ENCODE measurements around the gene B4GALT6.

The B4GALT6 gene

DNA sequence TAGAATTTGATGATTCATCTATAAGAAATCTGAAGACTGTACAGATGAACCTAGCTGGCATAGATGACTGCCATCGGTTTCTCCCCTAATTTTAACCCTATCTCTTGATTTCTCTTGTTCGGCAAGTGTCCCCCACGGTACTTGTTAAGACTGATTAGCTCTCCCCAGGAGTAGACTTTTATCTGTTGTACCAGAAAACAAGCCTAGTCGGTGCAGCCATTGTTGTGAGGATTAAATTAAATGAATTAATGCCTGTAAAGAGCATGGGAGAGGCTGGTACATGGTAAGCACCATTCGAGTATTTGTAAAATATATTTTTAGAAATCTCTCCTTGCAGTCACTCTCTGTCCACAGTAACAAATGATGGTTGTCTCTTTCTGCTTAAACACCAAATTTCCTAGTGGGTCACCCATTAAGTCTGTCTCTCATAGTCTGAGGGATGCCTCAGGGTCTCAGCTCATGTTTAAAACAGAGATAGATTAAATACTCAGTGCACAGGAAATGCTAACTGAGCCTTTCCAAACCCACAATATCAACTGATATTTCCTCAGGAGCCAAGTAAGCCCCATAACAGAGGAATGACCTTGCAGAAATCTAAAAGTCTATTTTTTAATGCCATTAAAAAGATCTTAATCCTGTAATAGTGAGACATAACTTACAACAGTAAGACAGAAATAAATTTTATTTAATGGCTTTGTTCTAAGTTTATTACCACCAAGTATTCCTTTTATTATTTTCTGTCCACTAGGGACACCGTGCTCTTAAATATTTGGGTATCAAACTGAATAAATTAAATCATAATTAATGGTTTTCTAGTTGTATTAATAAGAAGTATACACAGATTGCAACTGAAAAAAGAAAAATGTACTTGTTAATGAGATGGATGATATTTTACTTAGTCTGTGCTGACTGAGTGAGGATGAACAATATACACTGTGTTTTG, 2.9 kb upstream of the B4GALT6 start:
- DNase-seq: no peak

DNA sequence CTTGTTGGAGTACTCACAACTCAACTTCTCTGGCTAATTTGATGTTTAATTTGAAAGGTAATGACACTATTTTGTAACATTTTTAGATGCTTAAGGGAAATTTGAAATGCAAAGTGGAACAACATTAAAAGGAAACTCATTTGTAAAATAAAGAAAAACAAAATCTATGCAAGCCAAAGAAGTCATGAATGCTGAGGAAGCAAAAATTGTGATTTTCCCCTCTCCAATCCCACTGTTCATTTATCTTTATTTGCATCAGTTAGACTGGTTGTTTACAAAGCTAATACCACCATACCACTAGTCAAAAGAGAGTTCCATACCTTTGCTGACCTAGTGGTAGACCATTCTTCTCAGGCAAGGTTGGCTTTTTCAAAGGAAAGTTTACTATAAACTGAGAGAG, 2.2 kb upstream of the B4GALT6 start:
- DNase-seq: no peak

DNA sequence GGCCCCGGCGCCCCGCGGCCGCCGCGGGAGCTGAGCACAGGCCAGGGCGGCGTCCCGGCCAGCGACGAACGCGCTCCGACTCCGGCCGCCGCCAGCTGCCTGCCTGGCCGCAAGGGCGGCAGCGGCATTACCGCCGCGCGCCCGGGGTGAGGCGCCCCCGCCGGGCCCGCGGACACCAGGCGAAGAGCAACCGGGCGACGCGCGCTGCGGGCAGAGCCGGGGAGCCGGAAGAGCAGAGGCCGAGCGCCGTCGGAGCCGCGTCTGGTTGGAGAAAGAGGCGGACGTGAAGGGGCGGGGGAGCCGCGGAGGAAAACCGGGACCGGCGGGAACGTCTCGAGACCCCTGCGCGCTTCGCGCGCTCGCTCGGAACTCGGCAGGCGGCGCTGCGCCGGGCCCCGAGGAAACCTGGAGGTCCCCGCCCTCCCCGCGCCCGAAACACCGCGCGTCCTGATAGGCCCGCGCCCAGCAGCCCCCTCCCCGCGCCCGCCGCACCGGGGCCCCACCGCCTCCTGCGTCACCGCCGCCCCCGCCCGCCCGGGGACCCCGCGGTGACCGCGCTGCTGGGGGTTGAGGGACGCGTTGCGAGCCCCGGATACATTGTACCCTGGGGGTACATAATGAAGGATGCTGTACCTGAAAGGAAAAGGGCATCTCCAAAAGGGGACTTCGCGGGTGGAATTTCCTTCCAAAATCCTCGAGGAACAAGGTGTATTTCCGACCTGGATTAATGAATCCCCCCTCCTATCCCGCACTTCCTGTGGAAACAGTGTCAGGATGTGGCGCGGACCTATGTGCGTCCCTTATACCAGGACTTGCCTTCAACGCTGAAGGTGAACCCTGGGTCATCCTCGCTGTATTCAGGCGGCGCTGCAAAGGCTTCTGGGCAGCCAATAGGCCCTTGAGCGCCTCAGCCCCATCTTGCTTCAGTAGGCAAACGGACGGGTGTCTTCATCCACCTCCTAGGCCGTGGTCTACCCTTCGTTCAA, 1.0 kb upstream of the B4GALT6 start:
- DNase-seq: peak; percentile 31 to 46

DNA sequence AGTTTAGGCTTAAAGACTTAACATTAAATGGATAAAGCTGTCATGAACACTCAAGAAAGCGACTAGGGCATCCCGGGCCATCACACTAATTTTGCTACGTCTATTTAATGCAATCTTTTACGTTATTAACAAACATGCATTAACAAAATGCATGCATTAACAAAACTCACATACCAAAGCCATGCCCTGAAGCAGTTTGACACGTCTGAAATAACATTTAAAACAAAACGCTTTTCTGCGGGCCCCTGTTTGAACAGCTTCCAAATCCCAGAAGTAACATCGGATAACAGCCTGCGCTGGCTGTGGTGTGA, 458 bp downstream of the B4GALT6 start:
- no peak for DNase-seq

DNA sequence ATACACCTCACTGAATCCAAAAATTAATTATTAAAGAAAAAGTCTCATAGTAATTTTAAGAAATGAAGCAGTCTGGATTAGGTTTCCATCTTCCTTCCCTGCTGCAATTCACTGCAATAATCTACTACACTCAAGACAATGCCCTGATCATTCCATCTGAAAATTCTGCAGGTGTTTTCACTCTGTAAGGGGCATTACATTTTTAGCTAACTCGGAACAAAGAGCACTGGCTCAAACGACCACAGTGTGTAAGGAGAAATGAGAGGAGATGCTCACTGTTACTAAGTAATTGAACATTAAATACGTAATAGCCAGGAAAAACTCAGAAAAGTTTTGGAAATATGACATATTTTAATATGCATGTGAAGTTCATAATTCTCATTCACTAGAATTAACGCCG, 1.3 kb downstream of the B4GALT6 start:
- no peak for DNase-seq

DNA sequence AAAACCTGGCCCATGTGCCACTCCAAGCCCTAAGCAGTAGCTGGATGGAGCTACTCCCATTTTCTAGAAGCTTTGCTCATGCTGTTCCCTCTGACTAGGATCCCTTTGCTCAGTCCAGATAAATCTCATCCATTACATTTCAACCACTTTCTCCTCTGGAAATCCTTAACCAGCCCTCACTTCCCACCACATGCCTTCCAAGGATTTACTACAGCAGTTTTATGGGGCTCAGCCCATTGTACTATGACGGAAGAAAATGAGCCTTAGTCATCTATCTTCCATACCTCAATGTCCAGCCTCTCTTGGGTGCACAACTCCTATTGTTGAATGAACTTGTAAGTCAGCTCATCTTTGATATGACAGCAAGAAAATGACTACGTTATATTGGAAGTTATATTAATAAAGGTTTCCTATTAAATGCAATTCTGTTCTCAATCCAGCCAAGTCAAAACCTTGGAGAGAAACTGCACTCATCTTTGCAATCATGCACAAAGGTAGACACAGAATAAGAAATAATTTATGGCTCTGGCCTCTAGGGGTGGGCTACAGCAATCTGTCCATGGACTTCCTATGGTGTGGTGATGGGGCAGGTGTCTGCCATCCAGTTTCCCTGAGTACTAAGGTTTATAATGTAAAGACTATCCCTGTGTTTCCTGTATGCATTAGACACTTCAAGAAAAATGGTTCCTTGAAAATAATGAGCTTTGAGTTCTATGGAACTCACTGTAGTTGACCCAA, 3.4 kb downstream of the B4GALT6 start:
- DNase-seq: no peak

DNA sequence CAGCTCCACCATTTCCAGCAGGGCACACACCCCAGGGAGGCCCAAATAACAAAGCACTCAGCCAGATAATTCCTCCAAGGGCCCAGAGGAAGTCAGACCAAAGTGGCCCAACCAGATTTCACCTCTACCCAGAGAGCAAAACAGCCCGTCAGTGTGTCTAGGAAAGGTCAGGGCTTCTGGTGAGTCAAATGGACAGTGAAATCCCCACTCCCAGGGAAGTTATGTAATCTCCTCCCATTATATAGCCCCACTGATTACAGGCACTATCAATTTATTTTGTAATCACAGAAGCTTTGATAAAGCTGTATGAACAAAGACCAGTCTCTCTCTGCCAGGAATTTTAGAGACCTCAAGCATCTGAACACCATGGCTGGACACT, 4.0 kb downstream of the B4GALT6 start:
- no peak for DNase-seq

DNA sequence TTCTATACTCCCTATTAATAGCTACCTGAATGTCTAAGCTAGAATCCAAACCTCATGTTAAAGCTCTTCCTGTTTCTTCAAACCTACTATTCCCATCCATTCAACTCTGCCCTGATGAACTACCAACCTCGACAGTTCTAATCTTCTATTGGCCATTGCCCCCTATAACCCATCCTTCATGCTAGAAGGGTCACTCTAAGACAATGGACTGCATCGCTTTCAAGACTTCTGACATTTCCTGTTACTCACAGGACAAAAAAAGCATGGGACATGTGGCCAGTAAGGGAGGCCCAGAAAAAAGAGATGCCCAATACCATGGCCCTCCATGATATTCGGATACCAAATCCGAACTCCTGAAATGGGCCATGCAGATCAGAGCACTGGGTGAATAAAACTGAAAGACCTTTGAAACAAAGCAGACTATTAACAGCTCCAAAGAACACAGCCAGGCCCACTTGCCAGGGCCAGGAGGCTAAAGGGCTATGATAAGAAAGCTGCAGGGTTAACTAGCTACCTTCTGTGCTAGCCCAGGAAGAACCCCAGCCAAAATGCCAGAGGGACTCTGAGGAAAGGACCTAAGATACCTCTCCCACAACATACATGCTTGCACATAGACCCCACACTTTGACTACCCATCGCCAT, 4.5 kb downstream of the B4GALT6 start:
- DNase-seq: no peak

DNA sequence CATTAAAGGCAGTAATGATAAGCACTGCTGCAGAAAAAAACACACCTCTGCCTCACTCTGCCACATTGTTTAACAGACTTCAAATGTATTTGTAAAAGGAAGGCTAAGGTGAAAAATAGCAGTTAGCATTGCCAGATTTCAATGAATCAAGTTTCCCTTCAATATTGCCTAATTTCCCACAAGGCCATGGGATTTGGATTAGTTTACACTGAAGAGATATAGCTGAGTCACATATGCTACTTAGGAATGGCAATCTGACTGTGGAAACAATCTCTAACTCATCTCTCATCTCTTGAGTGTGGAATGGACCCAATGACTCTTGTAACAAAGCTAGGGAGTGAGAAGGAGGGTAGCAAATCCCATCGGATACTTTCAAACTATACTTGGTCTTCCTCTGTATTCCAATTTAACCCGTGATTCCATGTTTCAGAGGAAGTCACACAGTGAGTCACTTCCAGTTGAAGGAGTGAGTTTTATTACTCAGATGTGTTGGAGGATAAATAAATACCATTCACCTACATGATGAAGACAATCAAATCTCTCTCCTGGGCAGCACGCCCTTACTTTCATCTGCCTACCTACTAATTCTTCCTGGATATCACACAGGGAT, 5.1 kb downstream of the B4GALT6 start:
- no peak for DNase-seq

DNA sequence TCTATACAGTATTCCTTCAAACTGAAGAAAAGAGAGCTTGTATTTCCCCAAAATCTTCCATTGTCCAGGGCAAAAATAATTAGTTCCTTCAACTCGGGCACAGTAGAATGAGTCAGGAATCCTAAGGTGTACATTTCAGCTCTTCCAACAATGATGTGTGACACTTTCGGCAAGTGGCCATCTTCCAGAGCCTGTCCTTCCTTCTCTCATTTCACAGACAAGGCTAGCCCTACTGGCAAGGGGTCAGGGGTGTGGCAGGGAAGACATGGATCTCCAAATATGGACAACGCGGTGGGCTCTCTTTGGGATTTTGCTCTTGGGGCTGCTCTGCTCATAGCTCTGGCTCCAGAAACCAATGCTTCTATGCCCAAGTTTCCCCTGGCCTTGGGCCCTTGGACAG, 6.0 kb downstream of the B4GALT6 start:
- no peak for DNase-seq

DNA sequence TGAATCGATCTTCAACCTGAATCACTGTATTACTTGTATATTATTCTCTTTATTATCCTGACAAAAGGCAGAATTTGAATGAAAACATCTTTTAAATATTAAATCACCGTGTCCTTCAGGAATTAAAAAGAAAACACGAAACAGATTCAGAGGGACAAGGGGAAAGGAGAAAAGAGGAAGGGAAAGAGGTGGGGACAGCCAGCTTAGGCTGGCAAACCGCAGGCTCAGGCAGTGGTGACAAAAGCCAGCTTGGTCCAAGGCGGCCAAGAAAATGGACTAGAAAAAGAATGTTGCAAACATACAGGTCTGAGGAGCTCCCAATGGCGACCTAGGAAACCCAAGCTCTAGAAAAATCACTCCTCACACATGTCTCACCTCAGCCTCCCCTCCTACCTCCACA, 6.8 kb downstream of the B4GALT6 start:
- no peak for DNase-seq

DNA sequence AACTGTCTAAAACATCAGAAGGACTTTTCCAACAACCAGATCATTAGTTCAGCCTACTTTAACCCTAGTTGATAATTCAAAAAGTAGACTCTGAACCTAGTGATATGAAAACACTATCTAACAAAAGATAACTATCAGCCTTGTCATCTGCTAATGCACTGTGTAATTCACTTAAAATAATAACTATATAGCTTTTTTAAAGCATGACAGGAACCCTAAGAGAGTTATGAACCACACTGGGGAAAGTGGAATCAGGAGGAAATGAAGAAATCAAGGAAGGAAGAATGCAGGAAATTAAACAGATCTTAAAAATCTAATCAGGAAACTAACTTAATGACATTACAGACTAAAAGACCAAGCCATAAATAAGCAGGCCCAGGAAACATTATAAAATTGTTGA, 9.0 kb downstream of the B4GALT6 start:
- no peak for DNase-seq

DNA sequence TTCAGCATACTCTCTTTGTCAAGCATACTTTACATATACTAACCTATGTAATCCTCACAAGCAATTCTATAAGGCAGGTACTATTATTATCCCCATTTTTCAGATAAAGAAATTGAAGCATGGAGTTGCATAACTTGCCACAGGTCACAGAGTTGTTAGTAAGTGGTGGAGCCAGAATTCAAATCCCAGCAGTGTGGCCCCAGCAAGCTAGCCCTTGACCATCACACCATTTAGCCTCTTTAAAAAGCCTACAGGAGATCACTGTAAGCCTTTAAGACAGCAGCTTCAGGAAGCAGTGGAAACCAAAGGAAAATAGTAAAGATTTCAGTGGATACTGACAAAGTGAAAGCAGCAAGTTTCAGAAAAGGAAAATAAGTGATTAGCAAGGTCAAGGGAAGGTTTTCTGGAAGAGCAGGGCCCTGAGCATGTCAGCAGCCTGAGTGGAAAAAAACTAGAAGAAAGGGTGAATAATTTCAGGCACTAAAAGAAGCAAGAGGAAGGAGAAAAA, 11.7 kb downstream of the B4GALT6 start:
- no peak for DNase-seq

DNA sequence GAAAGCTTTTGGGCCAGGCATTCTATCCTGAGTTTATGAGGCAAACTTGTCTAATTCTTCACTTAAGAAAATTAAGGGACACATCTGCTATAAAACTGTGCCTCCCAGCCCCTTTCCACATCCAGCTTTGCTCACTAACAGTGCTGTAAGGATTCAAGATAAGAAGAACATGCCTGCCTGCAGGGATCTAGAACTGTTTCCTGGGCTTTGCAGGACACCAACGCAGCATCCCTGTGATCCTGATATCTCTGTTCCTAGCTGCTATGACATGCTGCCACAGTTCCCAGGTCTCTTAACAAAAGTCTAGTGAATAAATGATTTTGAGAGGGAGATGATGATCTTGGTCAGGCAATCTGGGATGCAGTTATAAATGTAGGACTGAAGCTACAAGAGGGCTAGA, 12.4 kb downstream of the B4GALT6 start:
- DNase-seq: no peak

DNA sequence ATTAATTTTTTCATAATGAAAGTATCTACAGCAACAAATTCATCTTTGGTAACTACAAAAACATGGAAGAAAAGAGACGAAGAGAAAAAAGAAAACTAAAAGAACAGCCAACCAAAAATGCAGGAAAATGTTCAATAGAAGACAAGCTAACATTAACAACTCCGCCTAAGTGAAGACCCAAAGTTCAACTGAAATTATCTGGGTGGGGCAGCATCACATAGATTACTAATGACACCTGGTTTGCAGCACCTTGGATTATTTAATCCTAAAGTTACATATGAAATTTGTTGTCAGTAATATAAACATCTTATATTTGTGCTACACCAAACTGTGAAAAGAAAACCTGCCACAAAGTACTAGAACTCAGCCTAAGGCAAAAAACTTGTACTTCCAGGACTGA, 14.8 kb downstream of the B4GALT6 start:
- DNase-seq: no peak

DNA sequence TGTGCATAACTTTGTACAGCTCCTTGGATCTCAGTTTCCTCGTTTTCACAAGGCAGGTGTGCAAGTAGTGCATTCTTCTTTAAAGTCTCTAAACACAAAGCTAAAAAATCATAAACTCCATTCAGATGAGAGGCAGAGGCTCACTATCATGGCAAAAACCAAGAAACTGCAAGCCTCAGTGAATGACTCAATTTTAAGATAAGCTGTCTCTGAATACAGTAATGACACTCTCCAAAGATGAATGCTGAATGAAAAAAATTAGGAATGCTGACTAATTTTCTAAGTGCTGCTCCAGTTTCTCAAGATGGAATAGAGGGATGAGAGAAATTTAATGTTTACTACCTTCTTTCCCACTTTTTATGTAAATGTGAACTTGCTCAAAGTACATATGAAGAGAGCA, 17.2 kb downstream of the B4GALT6 start:
- DNase-seq: no peak

DNA sequence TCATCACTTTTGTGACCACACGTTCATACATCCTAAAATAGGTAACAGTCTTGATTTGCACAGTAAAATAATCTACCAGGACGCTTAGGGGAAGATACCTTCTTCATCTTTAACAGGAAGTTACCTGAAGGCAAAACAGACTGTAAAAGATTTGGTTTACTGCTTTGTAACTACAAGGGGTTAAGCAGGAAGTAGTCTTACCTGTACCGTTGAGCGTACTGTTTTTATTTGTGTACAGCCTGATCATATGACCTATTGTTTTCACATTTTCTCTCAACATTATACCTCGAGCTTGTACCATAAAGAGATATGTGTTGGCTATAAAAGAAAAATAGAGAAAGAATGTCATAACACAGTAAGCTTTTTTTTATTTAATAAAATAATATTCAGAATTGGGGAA, 18.3 kb downstream of the B4GALT6 start:
- no peak for DNase-seq

DNA sequence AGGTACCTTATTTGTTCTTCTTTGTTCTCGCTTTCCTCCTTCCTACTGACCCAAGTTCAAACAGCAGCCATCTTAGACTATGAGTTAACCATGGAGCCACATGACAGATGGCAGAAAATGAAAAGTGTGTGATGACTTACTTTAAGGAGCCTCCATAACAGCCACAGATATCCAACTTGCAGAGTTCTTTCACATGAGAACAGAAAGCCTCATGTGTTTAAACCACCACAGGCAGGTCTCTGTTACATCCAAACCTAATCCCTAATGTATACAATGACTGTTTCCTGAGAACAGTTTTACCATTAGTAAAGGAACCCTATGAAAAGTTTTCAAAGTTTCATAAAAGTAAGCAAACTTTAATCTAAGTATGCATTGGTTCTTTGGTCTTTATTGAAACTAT, 20.3 kb downstream of the B4GALT6 start:
- DNase-seq: no peak

DNA sequence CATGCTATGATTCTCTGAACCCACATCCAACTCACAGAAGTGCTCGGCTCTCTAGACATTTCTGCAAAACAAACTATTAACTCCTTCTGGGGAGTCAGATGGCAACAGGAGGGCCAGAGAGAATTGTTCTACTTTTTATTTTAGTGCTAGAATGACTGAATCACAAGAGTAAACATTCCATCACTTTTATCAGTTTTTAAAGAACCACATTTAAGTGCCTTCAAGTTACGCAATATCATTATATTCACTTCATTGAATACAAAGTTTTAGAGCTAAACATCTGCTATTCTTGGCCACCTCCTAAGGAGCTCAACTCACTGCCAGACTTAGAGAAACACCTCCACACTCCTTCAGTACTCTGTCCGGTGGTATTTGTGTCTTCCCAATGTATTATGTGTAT, 22.4 kb downstream of the B4GALT6 start:
- no peak for DNase-seq

DNA sequence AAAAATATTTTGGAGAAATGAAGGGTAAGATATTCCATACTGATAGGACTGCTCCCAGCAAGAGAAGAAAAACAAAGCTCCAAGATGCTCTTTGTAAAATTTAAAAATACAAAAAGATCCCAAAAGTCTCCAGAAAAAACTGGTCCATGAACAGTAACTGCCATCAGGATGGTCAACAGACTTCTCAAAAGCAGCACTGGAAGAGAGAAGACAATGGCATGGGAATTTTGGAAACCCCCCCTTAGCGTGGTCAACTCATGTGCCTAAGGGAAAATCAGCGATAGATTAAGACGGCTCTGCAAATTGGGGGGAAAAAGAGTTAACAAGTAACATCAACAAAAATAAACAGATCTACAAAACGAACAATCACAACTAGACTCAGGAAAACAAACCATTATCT, 23.6 kb downstream of the B4GALT6 start:
- DNase-seq: no peak

DNA sequence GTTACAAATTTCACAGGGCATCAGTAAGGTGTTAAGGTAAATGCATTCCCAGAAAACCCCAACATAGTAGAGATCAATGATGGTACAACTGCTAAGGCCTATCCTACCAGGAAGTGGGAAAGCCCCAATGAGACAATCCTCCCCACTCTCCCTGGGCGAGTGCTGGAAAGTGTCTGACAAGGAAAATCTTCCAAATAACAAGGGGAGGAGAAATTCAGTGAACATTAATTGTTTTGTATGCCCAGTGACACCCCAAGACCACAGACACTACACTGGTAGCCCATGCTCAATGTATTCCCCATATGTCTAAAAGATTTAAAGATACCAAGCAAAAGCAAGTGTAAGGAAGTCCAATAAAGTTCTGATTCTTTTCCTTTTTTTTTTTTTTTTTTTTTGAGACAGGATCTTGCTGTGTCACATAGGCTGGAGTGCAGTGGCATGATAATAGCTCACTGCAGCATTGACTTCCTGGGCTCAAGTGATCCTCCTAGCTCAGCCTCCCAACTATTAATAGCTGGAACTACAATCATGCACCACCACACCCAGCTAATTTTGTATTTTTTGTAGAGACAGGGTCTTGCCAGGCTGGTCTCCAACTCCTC, 24.7 kb downstream of the B4GALT6 start:
- no peak for DNase-seq
